ENCODE results near the gene BBIP1. TPM values are rescaled to one million over a fixed set of nuclear protein-coding genes. Genes with fewer than 3 reads are reported as not detected.

The BBIP1 gene
- total RNA-seq, 4 donors from 2014 or later: 10.0 to 36.4 (median 29.4) TPM

DNA sequence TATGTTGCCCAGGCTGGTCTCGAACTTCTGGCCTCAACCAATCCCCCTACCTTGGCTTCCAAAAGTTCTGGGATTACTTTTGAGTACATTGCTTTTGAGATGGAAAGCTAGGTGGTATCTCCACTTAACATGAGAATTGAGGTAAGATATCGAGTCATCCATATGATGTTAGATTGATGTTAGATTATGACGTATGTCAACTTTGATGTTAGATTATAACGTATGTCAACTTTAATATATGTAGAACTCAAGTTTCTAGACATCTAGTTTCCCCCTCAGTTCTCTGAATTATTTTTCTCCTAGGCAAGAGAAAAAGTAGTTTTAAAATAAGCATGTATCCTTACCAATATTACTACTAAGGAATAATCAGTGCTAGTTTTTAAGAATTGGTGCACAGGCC, 20.4 kb upstream of the BBIP1 start:
- intact Hi-C loops (cut with DNase I; ENCODE audit: low total_unique reads): no loop called here
- no peaks in the 10 kb centered on the region for H3K27me3 ChIP-seq
- no peak overlapping the region for H3K4me3 ChIP-seq
- TF ChIP-seq POLR2A (IDR thresholded peaks at IDR 0.05): no peak
- TF ChIP-seq, protein P1, sequence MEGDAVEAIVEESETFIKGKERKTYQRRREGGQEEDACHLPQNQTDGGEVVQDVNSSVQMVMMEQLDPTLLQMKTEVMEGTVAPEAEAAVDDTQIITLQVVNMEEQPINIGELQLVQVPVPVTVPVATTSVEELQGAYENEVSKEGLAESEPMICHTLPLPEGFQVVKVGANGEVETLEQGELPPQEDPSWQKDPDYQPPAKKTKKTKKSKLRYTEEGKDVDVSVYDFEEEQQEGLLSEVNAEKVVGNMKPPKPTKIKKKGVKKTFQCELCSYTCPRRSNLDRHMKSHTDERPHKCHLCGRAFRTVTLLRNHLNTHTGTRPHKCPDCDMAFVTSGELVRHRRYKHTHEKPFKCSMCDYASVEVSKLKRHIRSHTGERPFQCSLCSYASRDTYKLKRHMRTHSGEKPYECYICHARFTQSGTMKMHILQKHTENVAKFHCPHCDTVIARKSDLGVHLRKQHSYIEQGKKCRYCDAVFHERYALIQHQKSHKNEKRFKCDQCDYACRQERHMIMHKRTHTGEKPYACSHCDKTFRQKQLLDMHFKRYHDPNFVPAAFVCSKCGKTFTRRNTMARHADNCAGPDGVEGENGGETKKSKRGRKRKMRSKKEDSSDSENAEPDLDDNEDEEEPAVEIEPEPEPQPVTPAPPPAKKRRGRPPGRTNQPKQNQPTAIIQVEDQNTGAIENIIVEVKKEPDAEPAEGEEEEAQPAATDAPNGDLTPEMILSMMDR (IDR thresholded peaks at IDR 0.05): no peak
- H3K4me1 ChIP-seq: no peaks in the 10 kb centered on the region
- no peak overlapping the region for H3K27ac ChIP-seq
- H3K9me3 ChIP-seq: no peaks in the 10 kb centered on the region
- no peak for DNase-seq
- H3K36me3 ChIP-seq: no peaks in the 10 kb centered on the region

DNA sequence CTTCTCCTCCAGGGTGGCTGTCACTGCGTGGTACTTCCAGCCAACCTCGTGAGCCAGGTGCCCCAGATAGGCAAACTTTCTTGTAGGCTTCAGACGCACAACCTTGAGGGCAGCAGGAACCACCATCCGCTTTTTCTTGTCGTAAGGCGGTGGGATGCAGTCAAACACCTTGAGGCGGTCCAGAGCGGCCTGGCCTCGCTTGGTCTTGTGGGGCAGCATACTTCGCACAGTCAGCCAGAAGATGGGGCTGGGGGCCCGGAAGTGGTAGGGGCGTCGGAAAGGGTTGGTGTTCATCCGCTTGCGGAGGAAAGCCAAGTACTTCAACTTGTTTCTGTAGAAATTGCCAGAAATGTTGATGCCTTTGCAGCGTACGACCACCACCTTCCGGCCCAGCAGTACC, 17.8 kb upstream of the BBIP1 start:
- H3K4me3 ChIP-seq: no peak overlapping the region
- H3K9me3 ChIP-seq: no peaks in the 10 kb centered on the region
- DNase-seq: no peak
- no peaks in the 10 kb centered on the region for H3K27me3 ChIP-seq
- TF ChIP-seq, protein P1 (IDR thresholded peaks at IDR 0.05): no peak
- no peak for TF ChIP-seq POLR2A (IDR thresholded peaks at IDR 0.05)
- no peaks in the 10 kb centered on the region for H3K36me3 ChIP-seq
- H3K4me1 ChIP-seq: peaks cover 0 to 4% of the 10 kb centered on the region in 2 donors
- no peak overlapping the region for H3K27ac ChIP-seq
- intact Hi-C loops (cut with DNase I; ENCODE audit: low total_unique reads): no loop called here

DNA sequence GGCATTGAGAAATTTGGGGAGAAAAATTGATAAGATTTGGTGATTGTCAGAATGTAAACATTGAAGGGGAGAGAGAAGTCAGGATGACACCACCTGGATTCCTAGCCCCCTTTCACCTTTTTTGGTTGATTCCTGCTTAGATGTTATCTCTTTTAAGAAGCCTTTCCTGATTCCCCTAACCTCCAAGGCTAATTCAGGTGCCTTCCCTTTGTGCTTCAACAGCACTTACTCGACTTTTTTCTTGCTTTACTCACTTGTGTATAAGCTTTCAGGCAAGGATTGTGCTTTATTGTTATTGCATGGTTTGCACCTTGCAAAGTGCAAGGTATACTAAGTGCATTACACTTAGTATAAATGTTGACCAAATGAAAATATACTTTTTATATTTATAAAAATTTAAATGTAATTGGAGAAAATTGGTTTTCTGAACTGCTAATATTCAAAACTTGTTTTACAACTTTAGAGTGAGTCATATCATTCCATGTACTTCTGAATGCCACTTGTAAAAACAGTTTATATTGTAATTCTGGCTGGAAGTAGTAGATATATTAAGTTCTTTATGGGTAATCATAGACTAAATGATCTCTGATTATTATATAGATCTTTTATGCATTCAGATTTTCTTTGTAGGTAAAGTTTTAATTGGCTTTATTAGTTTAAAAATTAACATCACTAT, 13.7 kb upstream of the BBIP1 start:
- H3K9me3 ChIP-seq: no peaks in the 10 kb centered on the region
- H3K4me1 ChIP-seq: peaks cover 0 to 4% of the 10 kb centered on the region in 2 donors
- H3K4me3 ChIP-seq: no peak overlapping the region
- H3K27me3 ChIP-seq: no peaks in the 10 kb centered on the region
- H3K27ac ChIP-seq: no peak overlapping the region
- H3K36me3 ChIP-seq: no peaks in the 10 kb centered on the region
- TF ChIP-seq, protein P1 (IDR thresholded peaks at IDR 0.05): no peak
- no peak for TF ChIP-seq POLR2A (IDR thresholded peaks at IDR 0.05)
- intact Hi-C loops (cut with DNase I; ENCODE audit: low total_unique reads): no loop called here
- DNase-seq: no peak

DNA sequence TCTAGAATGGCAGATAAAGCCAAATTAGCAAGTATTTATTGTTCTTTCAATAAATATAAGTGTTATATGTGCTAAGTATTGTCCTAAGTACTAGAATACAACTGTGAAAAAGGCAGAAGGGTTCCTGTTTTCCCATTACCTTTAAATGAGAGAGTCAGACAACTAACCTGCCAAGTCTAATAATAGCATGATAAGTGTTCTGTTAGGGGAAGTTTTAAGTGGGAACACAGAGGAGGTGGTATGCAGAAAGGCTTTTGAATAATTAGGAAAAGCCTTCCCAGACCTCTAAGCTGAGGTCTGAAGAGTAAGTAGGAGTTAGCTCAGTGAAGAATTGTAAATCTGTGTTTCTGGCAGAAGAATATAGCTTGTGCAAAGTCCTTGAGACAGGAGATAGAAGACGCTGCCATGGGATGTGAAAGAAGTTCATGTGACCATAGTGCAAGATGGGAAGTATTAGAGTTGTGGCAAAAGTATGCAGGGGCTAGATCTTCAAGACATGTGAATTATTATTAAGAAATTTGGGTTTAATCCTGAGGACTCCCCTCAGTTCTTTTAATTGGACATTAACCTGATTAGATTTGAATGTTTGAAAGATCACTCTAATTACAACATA, 12.9 kb upstream of the BBIP1 start:
- no peak for DNase-seq
- Histone ChIP-seq H3K4me3 (no peak overlapping the region), H3K4me1 (peaks cover 0 to 4% of the 10 kb centered on the region in 2 donors), H3K9me3 (no peaks in the 10 kb centered on the region), H3K27ac (no peak overlapping the region), H3K27me3 (no peaks in the 10 kb centered on the region), H3K36me3 (no peaks in the 10 kb centered on the region)
- TF ChIP-seq, protein P1 (IDR thresholded peaks at IDR 0.05): no peak
- no peak for TF ChIP-seq POLR2A (IDR thresholded peaks at IDR 0.05)
- intact Hi-C loops (cut with DNase I; ENCODE audit: low total_unique reads): no loop called here

DNA sequence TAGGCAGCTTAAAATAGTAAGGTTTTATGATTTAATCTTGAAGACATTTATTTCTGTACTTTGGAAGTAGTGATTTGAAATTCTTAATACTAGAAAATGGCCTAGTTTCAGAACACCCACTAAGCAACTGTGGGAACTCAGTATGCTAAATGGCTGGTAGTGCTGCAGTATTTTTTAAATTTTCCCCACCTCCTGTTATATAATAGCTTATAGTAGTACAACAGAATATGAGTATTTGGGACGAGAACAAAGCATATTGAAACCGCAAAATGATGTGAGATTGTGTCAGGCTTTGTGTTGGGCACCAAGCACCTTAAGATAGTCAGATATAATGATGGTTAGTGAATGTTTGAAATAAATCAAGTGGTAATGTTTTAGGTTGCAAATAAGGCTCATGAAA, 8.5 kb upstream of the BBIP1 start:
- Histone ChIP-seq H3K4me1 (peaks cover 6 to 9% of the 10 kb centered on the region in 2 donors), H3K9me3 (no peaks in the 10 kb centered on the region), H3K27ac (no peak overlapping the region), H3K36me3 (no peaks in the 10 kb centered on the region), H3K4me3 (no peak overlapping the region), H3K27me3 (no peaks in the 10 kb centered on the region)
- TF ChIP-seq, protein P1 (IDR thresholded peaks at IDR 0.05): no peak
- DNase-seq: no peak
- intact Hi-C loops (cut with DNase I; ENCODE audit: low total_unique reads): no loop called here
